Retinal pigment epithelial cell (primary cell): ENCODE measurements around the gene XRCC4.

Source experiments
- DNase-seq: peaks from one replicate; pipeline ENCODE4 v3.0.0-alpha.2; 2010; ENCODE audit warnings: low read depth
- H3K4me3 ChIP-seq: 2 replicates; pipeline ENCODE4 v1.5.1; 2011; ENCODE audit warnings: mild to moderate bottlenecking, low read length, control low read depth, moderate library complexity
- CTCF ChIP-seq: conservative IDR thresholded peaks from 2 replicates; pipeline ENCODE4 v1.5.1; 2011; ENCODE audit warnings: low read depth, low read length, control low read depth, inconsistent platforms

Gene XRCC4

GRCh38 chr5:83172011-83172410, 94.7 kb downstream of the XRCC4 start:
- no peak for DNase-seq
- TF ChIP-seq CTCF: no peak
- no peak overlapping the region for H3K4me3 ChIP-seq

- no peak overlapping the region for H3K4me3 ChIP-seq
- no peak for TF ChIP-seq CTCF
- DNase-seq: no peak
Observed at GRCh38 chr5:83172655-83173054, 95.3 kb downstream of the XRCC4 start.

- TF ChIP-seq CTCF: no peak
- H3K4me3 ChIP-seq: no peak overlapping the region
- no peak for DNase-seq
Observed at GRCh38 chr5:83173826-83174225, 96.5 kb downstream of the XRCC4 start.

- no peak for DNase-seq
- TF ChIP-seq CTCF: no peak
- H3K4me3 ChIP-seq: no peak overlapping the region
Observed at GRCh38 chr5:83177803-83178202, 100.5 kb downstream of the XRCC4 start.

GRCh38 chr5:83179966-83180365, 102.6 kb downstream of the XRCC4 start:
- DNase-seq: peak; percentile 15
- no peak for TF ChIP-seq CTCF
- H3K4me3 ChIP-seq: no peak overlapping the region

- DNase-seq: no peak
- TF ChIP-seq CTCF: no peak
- H3K4me3 ChIP-seq: no peak overlapping the region
Observed at GRCh38 chr5:83184534-83184933, 107.2 kb downstream of the XRCC4 start.

- no peak overlapping the region for H3K4me3 ChIP-seq
- TF ChIP-seq CTCF: no peak
- DNase-seq: no peak
Observed at GRCh38 chr5:83192947-83193346, 115.6 kb downstream of the XRCC4 start.
